DOHH2 (cell line): ENCODE results near the gene ABLIM2.

Experiments
- H3F3A ChIP-seq: fragments of 200-600 bp; sonication (generic), shearing (Covaris generic); 2 replicates; pipeline ENCODE4 v1.6.0; 2016; ENCODE audit warnings: antibody characterized with exemption, mild to moderate bottlenecking; ENCODE audit not compliant: control insufficient read depth, insufficient read depth
- H3K27ac ChIP-seq: fragments of 200-600 bp; sonication (generic); 2 replicates; pipeline ENCODE4 v1.5.1; 2014; ENCODE audit warnings: low read depth, mild to moderate bottlenecking, low read length, moderate library complexity
- H3K27me3 ChIP-seq: fragments of 200-600 bp; sonication (generic); 2 replicates; pipeline ENCODE4 v1.6.1; 2014; ENCODE audit warnings: mild to moderate bottlenecking, low read length, mixed read lengths; ENCODE audit not compliant: control insufficient read depth
- H3K36me3 ChIP-seq: fragments of 200-600 bp; sonication (generic); 2 replicates; pipeline ENCODE4 v1.6.1; 2014; ENCODE audit warnings: mild to moderate bottlenecking, low read length, moderate library complexity, mixed read lengths; ENCODE audit not compliant: control insufficient read depth
- H3K4me1 ChIP-seq: fragments of 200-600 bp; sonication (generic); 2 replicates; pipeline ENCODE4 v1.6.1; 2014; ENCODE audit warnings: mild to moderate bottlenecking, low read length, mixed read lengths; ENCODE audit not compliant: control insufficient read depth
- H3K4me2 ChIP-seq: fragments of 200-600 bp; sonication (generic); 2 replicates; pipeline ENCODE4 v1.6.0; 2014; ENCODE audit warnings: mild to moderate bottlenecking, low read length, moderate library complexity
- H3K4me3 ChIP-seq: fragments of 200-600 bp; sonication (generic); 2 replicates; pipeline ENCODE4 v1.5.1; 2014; ENCODE audit warnings: mild to moderate bottlenecking, low read length, mixed read lengths
- H3K79me2 ChIP-seq: fragments of 200-600 bp; sonication (generic); 2 replicates; pipeline ENCODE4 v1.6.1; 2014; ENCODE audit warnings: mild to moderate bottlenecking, low read length, mixed read lengths; ENCODE audit not compliant: control insufficient read depth
- H3K9me2 ChIP-seq: fragments of 200-600 bp; sonication (generic); replicated peaks from 2 replicates; pipeline ENCODE4 v1.6.1; 2014; ENCODE audit warnings: mild to moderate bottlenecking, low read length, mixed read lengths; ENCODE audit not compliant: control insufficient read depth
- H3K9me3 ChIP-seq: fragments of 200-600 bp; sonication (generic); 2 replicates; pipeline ENCODE4 v1.6.1; 2014; ENCODE audit warnings: antibody characterized with exemption, low read length, mixed read lengths; ENCODE audit not compliant: control insufficient read depth, insufficient read depth
- H4K20me1 ChIP-seq: fragments of 200-600 bp; sonication (generic); 2 replicates; pipeline ENCODE4 v1.6.0; 2014; ENCODE audit warnings: low read depth, mild to moderate bottlenecking, antibody characterized with exemption, low read length, moderate library complexity; ENCODE audit not compliant: control insufficient read depth, insufficient read depth
- EZH2phosphoT487 ChIP-seq: fragments of 200-600 bp; sonication (generic); IDR thresholded peaks from 2 replicates; pipeline ENCODE4 v1.6.1; 2017; ENCODE audit warnings: borderline replicate concordance, mild to moderate bottlenecking, antibody characterized with exemption, low read length, moderate library complexity, mixed read lengths
- TF ChIP-seq, protein P1 (sequence below): fragments of 200-600 bp; sonication (generic); IDR thresholded peaks from one replicate; pipeline ENCODE4 v1.5.1; 2014; ENCODE audit warnings: antibody characterized with exemption, mild to moderate bottlenecking, low read depth, low read length; ENCODE audit not compliant: poor library complexity, severe bottlenecking

ABLIM2 gene

DNA sequence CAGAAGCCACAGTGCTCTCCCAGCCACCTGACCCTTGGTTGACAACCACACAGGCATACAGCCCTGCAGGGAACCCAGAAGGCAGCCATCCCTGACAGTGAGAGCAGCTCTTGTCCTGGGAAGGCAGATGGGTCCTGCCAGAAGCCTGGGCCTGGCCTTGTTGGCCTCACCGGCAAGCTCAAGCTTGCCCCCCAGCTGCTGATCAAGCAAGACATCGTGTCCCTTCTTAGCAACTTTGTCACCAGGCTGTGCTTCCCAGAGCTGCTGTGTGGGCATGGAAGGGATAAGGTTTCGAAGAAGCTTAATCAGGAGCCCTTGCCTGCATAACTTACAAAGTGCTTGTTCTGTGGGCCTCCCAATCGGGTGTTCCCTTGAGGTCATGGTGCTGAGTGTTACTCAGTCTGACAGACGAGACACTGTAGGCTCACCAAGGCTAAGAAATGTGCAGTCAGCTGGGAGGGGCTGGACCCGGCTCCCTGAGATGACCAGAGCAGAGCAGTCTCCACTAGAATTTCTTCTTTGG, 6.8 kb upstream of the ABLIM2 start:
- peaks cover 13% of the 10 kb centered on the region for H3K9me3 ChIP-seq
- H3K36me3 ChIP-seq, result no peaks in the 10 kb centered on the region
- H4K20me1 ChIP-seq, result no peaks in the 10 kb centered on the region
- peaks cover 67% of the 10 kb centered on the region for H3K4me1 ChIP-seq
- H3K4me2 ChIP-seq, result no peak overlapping the region
- H3K27me3 ChIP-seq, result no peaks in the 10 kb centered on the region
- no peak overlapping the region for H3K4me3 ChIP-seq
- H3K9me2 ChIP-seq, result no peaks in the 10 kb centered on the region
- H3K27ac ChIP-seq, result no peak overlapping the region
- 0 out of 2 replicates have a peak, but pooled peaks cover 11% of the 10 kb centered on the region for H3F3A ChIP-seq
- H3K79me2 ChIP-seq, result 0 out of 2 replicates have a peak, but pooled peaks cover under 1% of the 10 kb centered on the region
- no peak for TF ChIP-seq EZH2phosphoT487
- TF ChIP-seq, protein P1, sequence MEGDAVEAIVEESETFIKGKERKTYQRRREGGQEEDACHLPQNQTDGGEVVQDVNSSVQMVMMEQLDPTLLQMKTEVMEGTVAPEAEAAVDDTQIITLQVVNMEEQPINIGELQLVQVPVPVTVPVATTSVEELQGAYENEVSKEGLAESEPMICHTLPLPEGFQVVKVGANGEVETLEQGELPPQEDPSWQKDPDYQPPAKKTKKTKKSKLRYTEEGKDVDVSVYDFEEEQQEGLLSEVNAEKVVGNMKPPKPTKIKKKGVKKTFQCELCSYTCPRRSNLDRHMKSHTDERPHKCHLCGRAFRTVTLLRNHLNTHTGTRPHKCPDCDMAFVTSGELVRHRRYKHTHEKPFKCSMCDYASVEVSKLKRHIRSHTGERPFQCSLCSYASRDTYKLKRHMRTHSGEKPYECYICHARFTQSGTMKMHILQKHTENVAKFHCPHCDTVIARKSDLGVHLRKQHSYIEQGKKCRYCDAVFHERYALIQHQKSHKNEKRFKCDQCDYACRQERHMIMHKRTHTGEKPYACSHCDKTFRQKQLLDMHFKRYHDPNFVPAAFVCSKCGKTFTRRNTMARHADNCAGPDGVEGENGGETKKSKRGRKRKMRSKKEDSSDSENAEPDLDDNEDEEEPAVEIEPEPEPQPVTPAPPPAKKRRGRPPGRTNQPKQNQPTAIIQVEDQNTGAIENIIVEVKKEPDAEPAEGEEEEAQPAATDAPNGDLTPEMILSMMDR, result peak; percentile 26

DNA sequence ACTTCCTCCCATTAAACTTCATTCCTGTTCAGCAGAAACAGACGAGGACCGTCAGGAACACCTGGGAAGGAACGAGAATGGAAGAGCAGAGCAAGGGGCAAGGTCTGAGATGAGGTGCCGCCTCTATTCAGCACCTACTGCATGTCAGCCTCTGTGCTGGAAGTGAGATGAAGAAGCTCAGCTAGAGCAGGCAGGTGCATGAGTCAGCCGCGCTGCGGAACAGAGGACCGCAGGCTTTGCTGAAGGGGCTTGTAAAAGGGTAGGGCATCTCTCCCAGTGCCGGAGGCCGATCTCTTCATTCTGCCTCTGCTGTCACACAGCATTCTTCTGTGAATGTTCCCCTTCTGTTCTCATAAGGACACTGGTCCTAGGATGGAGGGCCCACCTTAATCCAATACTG, 6.1 kb upstream of the ABLIM2 start:
- H3K27ac ChIP-seq, result no peak overlapping the region
- H3K4me1 ChIP-seq, result peaks cover 74% of the 10 kb centered on the region
- no peak overlapping the region for H3K4me2 ChIP-seq

DNA sequence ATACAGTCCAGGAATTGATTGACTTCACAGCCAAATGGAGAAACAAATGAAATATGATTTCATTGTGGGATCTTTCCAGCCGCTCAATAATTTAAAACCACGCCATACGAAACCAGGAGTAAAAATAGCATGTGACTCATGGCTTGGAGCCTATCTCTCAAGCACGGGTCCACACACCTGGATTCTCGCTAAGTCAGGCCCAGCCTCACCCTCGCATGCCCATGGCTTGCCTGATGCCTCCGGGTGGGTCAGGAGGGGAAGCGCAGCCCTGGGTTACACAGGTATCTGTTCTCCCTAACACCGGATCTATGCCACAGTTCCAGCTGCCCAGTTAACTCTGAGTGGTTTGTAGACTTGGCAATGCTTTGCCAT, 5.6 kb upstream of the ABLIM2 start:
- peak overlapping the region; percentile 82; the same call in 1 of the 2 replicates for H3K4me2 ChIP-seq
- no peak for TF ChIP-seq EZH2phosphoT487
- TF ChIP-seq, protein P1, result no peak
- H4K20me1 ChIP-seq, result no peaks in the 10 kb centered on the region
- H3K9me3 ChIP-seq, result peaks cover 13% of the 10 kb centered on the region
- H3K36me3 ChIP-seq, result no peaks in the 10 kb centered on the region
- no peak overlapping the region for H3K27ac ChIP-seq
- peaks cover 13% of the 10 kb centered on the region for H3K79me2 ChIP-seq
- no peaks in the 10 kb centered on the region for H3K9me2 ChIP-seq
- H3K27me3 ChIP-seq, result no peaks in the 10 kb centered on the region
- H3F3A ChIP-seq, result 0 out of 2 replicates have a peak, but pooled peaks cover 11% of the 10 kb centered on the region
- H3K4me1 ChIP-seq, result peaks cover 79% of the 10 kb centered on the region
- no peak overlapping the region for H3K4me3 ChIP-seq

More for the DNA sequence above, 6.1 kb upstream of the ABLIM2 start:
- Histone ChIP-seq H3K79me2 (peaks cover 8% of the 10 kb centered on the region), H3K27me3 (no peaks in the 10 kb centered on the region), H3K36me3 (no peaks in the 10 kb centered on the region), H4K20me1 (no peaks in the 10 kb centered on the region), H3K4me3 (no peak overlapping the region), H3F3A (0 out of 2 replicates have a peak, but pooled peaks cover 11% of the 10 kb centered on the region), H3K9me3 (peaks cover 13% of the 10 kb centered on the region), H3K9me2 (no peaks in the 10 kb centered on the region)
- TF ChIP-seq, protein P1, result no peak
- no peak for TF ChIP-seq EZH2phosphoT487
